Testis (tissue), 3 donors: ENCODE data around the gene RFXANK. TPM values are rescaled to one million over a fixed set of nuclear protein-coding genes. Genes with fewer than 3 reads are reported as not detected.

Source experiments
- DNase-seq: peaks from one replicate; pipeline ENCODE4 v3.0.0-alpha.2; 2019
- H3K27ac ChIP-seq, 2 donors: fragments of 200-600 bp; sonication (generic); one replicate each; pipeline ENCODE4 v1.5.1; 2019
- H3K27me3 ChIP-seq: fragments of 200-600 bp; sonication (generic); one replicate; pipeline ENCODE4 v1.5.1; 2019
- H3K36me3 ChIP-seq: fragments of 200-600 bp; sonication (generic); one replicate; pipeline ENCODE4 v1.5.1; 2017; ENCODE audit warnings: low read depth; ENCODE audit errors: missing control alignments
- H3K4me1 ChIP-seq: fragments of 200-600 bp; sonication (generic); one replicate; pipeline ENCODE4 v1.5.1; 2019
- H3K4me3 ChIP-seq, 2 donors: fragments of 200-600 bp; sonication (generic); one replicate each; pipeline ENCODE4 v1.5.1; 2017 to 2019
- H3K9me3 ChIP-seq: fragments of 200-600 bp; sonication (generic); one replicate; pipeline ENCODE4 v1.5.1; 2017
- CTCF ChIP-seq, 3 experiments: fragments of 450-650 bp in 2 of 3; fragments of 200-600 bp in 1 of 3; sonication (generic) in 1 of 3; IDR thresholded peaks; one replicate each; pipeline ENCODE4 v1.5.1; 2016 to 2019; ENCODE audit warnings: antibody characterized with exemption in 3 of 3, mild to moderate bottlenecking in 2 of 3, moderate library complexity in 1 of 3
- POLR2A ChIP-seq: fragments of 450-650 bp; IDR thresholded peaks from one replicate; pipeline ENCODE4 v1.6.1; 2017; ENCODE audit warnings: antibody characterized with exemption, mild to moderate bottlenecking, moderate library complexity
- WGBS, 2 donors: methylation state at CpG; one replicate each; pipeline ENCODE4 v1.1.5; 2018; 5-methylcytosine and 5-hydroxymethylcytosine counted together
- intact Hi-C: fragments of 100-400 bp; cut with DNase I; formaldehyde crosslinking; loops from one replicate; pipeline ENCODE4 v1.15.1; 2023; ENCODE audit warnings: low total_unique reads
- polyA plus RNA-seq: library from polyadenylated mRNA; stranded (reverse); fragments of 350-450 nt; fragmentation: Illumina TruSeq; extraction: RNeasy Lipid Tissue Mini Kit (QIAGEN cat#74804); gene quantifications from one replicate; pipeline ENCODE4 v1.2.3, GENCODE V29; 2014; ENCODE audit warnings: low read depth, low replicate concordance; ENCODE audit not compliant: insufficient read depth
- total RNA-seq, 2 donors: library from RNA; depleted of rRNA; stranded (reverse); fragments of >200 nt; gene quantifications; one replicate each; pipeline ENCODE4 v1.2.3, GENCODE V29; 2016

RFXANK gene
- total and polyA plus RNA-seq, 3 donors from 2014 or later: 35.1 to 40.4 (median 35.7) TPM

DNA sequence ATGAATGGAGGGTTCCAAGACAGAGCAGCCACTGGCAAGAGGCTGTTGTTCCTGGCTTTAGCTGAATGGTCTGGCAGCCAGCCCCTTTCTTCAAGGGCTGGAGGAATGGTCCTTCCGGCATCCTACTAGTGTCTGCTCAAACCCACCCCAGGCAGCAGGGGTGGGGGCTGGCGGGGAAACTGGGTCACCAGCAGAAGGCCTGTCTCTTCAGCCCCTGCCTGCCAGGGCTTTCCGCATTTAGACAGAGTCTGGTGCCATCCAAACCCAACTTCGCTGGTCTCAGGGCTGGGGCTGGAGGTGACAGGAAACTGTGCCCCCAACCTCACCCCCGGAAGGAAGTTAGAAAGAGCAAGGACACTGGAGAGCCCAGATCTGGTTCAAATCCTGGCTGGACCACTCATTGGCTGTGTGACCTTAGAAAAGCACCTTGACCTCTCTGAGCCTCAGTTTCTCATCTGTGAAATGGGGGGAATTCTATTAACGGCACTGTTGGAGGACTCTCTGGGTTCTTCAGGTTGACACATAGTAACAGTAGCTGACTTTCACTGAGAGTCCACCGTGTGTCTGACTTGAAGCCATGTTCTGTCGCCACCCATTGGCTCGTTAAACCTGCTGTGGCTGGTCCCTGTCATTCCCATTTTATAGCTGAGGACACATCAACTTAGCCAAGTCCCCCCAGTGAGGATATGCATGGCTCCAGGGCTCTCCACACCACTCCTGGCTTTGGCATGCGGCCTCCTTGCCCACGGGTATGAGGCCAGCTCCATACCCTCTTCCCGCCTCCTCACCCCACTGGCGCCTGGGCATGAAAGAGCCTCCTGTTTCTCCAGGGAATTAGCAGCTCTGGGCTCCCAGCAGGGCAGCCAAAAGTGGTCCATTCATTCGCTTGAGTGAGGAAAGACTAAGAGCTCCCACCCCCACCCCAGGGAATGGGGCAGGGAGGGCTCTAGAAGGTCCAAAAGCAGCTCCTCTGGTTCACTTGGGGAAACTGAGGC lies 13.7 kb downstream of the RFXANK start:
- intact Hi-C loops: no loop called here
- Histone ChIP-seq H3K4me3 (no peak overlapping the region), H3K4me1 (peaks cover 6% of the 10 kb centered on the region), H3K9me3 (no peaks in the 10 kb centered on the region), H3K27ac (no peak overlapping the region), H3K36me3 (no peaks in the 10 kb centered on the region), H3K27me3 (no peaks in the 10 kb centered on the region)
- 59 to 67% methylated on average over 9 to 14 of the region's 14 CpGs for WGBS, 2 donors
- TF ChIP-seq POLR2A (no peak), CTCF (IDR thresholded peaks at IDR 0.05) (no peak)
- no peak for DNase-seq

DNA sequence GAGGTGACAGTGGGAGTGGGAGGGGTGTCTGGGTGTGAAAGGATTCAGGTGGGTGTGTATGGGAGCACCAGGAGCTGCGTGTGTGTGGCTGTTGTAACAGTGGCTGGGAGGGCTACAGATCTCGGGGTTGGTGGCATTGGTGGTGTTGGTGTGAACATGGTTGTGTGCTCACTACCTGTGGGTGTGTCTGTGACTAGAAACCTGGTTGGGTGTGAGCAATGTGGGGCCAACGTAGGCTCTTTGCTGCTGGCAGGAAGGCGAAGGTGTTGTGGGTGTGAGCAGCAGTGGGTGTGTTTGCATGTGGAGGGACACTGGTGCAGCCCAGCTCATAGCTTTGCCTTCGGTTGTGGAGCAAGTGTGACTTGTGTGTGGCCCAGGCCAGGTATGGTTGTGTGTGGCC lies 14.9 kb downstream of the RFXANK start:
- no peak overlapping the region for H3K27ac ChIP-seq
- no peaks in the 10 kb centered on the region for H3K9me3 ChIP-seq
- no peak overlapping the region for H3K4me3 ChIP-seq
- intact Hi-C loops: no loop called here
- H3K27me3 ChIP-seq: no peaks in the 10 kb centered on the region
- no peak for DNase-seq
- H3K36me3 ChIP-seq: no peaks in the 10 kb centered on the region
- TF ChIP-seq POLR2A (no peak), CTCF (IDR thresholded peaks at IDR 0.05) (no peak)
- peaks cover 6% of the 10 kb centered on the region for H3K4me1 ChIP-seq
- WGBS, 2 donors: 62 to 77% methylated on average over 5 of the region's 5 CpGs

DNA sequence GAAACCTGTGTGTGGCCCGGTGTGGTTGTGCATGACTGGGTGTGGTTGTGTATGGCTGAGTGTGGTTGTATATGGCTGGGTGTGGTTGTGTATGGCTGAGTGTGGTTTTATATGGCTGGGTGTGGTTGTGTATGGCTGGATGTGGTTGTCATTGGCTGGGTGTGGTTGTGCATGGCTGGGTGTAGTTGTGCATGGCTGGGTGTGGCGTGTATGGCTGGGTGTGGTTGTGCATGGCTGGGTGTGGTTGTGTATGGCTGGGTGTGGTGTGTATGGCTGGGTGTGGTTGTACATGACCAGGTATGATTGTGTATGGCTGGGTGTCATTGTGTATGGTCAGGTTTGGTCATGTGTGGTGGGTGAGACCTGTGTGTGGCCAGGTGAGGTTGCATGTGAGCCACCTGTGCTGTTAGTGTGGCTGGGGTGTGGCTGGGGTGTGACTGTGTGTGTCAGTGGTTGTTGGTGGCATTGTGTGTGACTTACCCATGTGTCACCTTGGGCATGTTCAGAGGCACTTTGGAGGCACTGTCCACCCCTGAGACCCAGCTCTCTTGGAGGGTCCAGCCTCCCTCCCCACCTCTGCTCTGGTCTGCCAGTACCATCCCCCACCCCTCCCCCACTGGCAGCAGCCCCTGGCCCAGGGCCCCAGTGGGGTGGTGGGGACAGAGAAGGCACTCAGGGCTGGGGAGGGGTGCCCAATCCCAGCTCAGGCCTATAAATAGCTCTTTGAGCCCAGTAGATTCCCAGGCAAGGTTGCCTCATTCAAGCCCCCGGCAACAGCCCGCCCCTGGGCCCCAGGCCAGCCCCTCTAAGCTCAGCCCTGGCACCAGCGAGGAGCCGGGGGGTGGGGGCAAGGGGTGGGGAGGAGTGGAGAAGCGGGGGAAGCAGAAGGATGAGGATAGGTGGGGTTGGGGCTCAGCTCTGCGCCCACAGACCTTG lies 15.8 kb downstream of the RFXANK start:
- TF ChIP-seq CTCF (IDR thresholded peaks at IDR 0.05) (no peak), POLR2A (no peak)
- WGBS, 2 donors: 53 to 79% methylated on average over 4 to 8 of the region's 8 CpGs
- Histone ChIP-seq H3K4me1 (peaks cover under 1% of the 10 kb centered on the region), H3K27me3 (no peaks in the 10 kb centered on the region), H3K27ac (no peak overlapping the region), H3K4me3 (no peak overlapping the region), H3K36me3 (no peaks in the 10 kb centered on the region), H3K9me3 (no peaks in the 10 kb centered on the region)
- intact Hi-C loops: no loop called here
- no peak for DNase-seq

DNA sequence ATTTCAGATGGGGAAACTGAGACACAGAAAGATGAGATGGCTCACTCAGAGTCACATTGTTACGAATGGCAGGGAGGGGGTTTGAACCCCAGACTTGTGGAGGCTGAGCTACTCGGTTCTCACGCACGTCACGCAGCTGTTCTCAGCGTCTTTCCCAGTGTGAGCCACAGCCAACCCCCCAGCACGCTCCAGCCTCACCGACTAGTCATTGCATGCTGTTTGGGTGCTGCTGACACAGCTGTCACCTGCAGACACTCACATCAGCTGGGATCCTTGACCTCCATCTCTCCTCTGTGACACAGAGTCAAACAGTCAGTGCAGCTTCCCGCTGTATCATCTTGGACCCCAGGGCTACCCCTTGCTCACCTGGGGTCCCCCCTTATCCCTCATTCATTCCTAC lies 17.3 kb downstream of the RFXANK start:
- H3K4me3 ChIP-seq: no peak overlapping the region
- H3K36me3 ChIP-seq: no peaks in the 10 kb centered on the region
- H3K9me3 ChIP-seq: no peaks in the 10 kb centered on the region
- intact Hi-C loops: no loop called here
- H3K27ac ChIP-seq: no peak overlapping the region
- H3K27me3 ChIP-seq: no peaks in the 10 kb centered on the region
- H3K4me1 ChIP-seq: no peaks in the 10 kb centered on the region
- no peak for TF ChIP-seq POLR2A
- TF ChIP-seq CTCF (IDR thresholded peaks at IDR 0.05): no peak
- no peak for DNase-seq
- WGBS, 2 donors: 68 to 70% methylated on average over 9 of the region's 9 CpGs
